ENCODE data around the gene SLC11A1. TPM values are rescaled to one million over a fixed set of nuclear protein-coding genes. Genes with fewer than 3 reads are reported as not detected.

Gene SLC11A1
- total RNA-seq, 1 donor = 0.43 TPM

DNA sequence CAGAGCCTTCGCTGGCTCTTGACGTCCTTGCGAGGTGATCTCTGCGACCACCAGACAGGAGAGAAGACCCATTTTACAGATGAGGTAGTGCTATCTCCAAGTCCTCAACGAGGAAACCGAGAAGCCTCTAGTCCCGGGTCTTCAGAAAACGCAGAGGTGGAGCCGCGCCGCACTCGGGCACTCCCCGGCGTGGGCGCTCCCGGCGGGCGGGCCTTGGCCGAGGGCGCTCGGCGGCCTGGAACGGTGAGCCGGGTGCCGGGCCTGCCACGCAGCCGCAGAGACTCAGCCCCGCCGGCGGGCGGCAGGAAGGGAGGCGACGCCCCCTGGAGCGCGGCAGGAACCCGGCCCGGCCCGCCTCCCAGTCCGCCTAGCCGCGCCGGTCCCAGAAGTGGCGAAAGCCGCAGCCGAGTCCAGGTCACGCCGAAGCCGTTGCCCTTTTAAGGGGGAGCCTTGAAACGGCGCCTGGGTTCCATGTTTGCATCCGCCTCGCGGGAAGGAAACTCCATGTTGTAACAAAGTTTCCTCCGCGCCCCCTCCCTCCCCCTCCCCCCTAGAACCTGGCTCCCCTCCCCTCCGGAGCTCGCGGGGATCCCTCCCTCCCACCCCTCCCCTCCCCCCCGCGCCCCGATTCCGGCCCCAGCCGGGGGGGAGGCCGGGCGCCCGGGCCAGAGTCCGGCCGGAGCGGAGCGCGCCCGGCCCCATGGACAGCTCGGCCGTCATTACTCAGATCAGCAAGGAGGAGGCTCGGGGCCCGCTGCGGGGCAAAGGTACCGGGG, 17.5 kb downstream of the SLC11A1 start, which contains the start of gene CTDSP1:
TSS of gene CTDSP1 (plus strand) at position 478 of the 776 bp plus-strand sequence. CDS start at position 701, 223 bp downstream.
- TF ChIP-seq, protein P1, sequence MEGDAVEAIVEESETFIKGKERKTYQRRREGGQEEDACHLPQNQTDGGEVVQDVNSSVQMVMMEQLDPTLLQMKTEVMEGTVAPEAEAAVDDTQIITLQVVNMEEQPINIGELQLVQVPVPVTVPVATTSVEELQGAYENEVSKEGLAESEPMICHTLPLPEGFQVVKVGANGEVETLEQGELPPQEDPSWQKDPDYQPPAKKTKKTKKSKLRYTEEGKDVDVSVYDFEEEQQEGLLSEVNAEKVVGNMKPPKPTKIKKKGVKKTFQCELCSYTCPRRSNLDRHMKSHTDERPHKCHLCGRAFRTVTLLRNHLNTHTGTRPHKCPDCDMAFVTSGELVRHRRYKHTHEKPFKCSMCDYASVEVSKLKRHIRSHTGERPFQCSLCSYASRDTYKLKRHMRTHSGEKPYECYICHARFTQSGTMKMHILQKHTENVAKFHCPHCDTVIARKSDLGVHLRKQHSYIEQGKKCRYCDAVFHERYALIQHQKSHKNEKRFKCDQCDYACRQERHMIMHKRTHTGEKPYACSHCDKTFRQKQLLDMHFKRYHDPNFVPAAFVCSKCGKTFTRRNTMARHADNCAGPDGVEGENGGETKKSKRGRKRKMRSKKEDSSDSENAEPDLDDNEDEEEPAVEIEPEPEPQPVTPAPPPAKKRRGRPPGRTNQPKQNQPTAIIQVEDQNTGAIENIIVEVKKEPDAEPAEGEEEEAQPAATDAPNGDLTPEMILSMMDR (IDR thresholded peaks at IDR 0.05; ENCODE audit: insufficient read depth, low read depth, low read length) = no peak
- DNase-seq (ENCODE audit: low read depth) = peak; percentile 98
- peak within 1 kb of the TSS; percentile 82 for H3K4me3 ChIP-seq (ENCODE audit: low read depth, low read length)

DNA sequence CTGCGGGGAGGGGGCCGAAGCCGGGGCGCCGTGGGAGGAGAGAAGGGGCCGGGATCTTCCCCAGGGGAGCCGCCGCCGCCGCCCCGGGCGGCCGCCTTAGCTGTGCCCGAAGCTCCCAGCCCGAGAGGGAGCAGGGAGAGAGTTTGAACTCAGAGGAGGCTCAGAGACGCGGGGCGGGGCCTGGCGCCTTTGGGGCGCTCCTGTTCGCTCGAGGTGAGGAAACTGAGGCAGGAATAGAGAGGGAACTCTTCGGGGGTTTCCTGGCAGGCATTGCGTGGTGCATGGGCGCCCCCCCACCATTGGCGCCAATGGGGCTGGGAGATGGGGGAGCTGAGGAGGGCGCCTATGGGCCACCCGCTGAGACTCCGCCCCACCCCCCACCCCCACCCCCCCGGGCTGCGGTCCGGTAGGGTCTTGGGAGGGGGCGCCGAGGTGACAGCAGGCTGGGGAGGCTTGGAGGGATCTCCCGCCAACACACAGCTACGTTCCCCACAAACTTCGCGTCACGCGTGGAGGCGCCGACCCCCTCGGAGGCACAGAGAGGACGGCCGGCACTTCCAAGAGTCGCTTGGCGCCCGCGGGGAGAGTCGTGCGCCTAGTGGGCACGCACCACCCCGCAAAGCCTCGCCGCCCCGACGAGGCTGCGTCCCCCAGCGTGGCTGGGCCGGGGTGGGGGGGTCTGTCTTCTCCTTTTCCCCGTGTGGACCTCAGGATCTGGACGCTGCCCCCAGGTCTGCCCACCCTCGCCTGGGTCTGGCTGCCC, 18.3 kb downstream of the SLC11A1 start:
- TF ChIP-seq, protein P1 (IDR thresholded peaks at IDR 0.05; ENCODE audit: insufficient read depth, low read depth, low read length) = no peak
- DNase-seq (ENCODE audit: low read depth) = peak; percentile 27
- peak overlapping the region; percentile 75 for H3K4me3 ChIP-seq (ENCODE audit: low read depth, low read length)

DNA sequence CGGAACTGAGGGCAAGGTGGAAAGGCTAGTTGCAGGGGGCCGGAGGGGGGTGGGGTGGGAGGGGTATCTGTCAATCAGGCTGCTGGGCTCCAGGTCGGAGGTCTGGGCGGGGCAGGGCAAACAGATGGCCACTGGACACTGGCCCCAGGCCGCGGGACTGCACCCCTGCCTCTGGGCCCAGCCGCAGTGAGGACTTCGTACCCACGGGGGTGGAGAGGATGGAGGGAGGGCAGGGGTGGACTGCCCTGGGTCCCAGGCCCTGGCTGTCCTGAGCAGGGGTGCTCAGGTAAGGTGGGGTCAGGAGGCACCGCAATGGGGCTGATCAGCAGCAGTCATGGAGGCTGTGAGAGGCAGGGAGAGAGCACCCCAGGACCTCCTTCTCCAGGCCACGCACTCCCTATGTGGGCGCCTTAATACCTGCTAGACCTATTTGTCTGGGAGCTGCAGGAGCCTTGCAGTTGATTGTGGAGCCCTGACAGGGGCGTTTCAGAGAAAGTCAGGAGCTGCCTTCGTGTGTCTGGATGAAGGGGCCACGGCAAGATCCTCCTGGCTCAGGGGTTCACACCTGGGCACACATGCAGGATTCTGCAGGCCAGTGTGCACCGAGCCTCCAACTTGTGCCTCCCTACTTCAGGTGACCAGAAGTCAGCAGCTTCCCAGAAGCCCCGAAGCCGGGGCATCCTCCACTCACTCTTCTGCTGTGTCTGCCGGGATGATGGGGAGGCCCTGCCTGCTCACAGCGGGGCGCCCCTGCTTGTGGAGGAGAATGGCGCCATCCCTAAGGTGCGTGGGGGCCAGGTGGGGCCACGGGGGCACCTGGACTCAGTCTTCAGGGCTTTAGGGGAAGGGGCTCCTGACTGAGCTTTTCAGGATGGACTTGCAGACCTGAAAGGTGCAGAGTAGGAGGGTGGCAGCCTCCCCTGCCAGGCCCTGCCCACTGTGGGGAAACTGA, 19.1 kb downstream of the SLC11A1 start:
- no peak for DNase-seq (ENCODE audit: low read depth)
- H3K4me3 ChIP-seq (ENCODE audit: low read depth, low read length) = peak overlapping the region; percentile 75
- TF ChIP-seq, protein P1 (IDR thresholded peaks at IDR 0.05; ENCODE audit: insufficient read depth, low read depth, low read length) = no peak

DNA sequence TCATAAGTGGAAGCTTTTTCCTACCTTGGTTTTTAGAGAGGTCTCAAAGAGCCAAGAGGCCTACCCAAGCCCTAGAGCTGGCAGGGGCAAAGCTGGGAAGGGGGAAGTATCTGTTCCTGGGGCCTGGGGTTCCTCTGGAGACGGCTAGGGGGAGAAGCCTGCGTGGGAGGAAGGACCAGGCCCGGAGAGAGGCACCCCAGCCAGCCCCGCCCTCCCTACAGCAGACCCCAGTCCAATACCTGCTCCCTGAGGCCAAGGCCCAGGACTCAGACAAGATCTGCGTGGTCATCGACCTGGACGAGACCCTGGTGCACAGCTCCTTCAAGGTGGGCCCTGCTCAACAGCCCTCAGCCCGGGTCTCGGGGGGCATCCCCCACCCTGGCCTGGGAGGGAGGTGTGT, 19.8 kb downstream of the SLC11A1 start:
- no peak for DNase-seq (ENCODE audit: low read depth)
- TF ChIP-seq, protein P1 (IDR thresholded peaks at IDR 0.05; ENCODE audit: insufficient read depth, low read depth, low read length) = no peak
- peak overlapping the region; percentile 75 for H3K4me3 ChIP-seq (ENCODE audit: low read depth, low read length)

DNA sequence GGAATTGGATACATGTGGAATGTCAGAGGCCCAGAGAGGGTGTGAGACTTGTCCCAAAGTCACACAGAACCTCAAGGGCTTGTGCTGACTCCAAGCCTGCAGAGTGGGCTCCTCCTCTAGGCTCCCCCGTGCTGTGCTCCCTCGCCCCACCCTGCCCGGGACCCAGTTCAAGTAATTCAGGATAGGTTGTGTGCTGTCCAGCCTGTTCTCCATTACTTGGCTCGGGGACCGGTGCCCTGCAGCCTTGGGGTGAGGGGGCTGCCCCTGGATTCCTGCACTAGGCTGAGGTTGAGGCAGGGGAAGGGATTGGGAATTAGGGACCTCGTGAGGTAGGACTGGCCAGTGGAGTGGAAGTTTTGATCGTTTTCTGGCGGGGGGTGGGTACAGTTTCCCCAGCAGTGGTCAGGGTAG, 20.4 kb downstream of the SLC11A1 start:
- H3K4me3 ChIP-seq (ENCODE audit: low read depth, low read length) = no peak overlapping the region
- no peak for DNase-seq (ENCODE audit: low read depth)
- TF ChIP-seq, protein P1 (IDR thresholded peaks at IDR 0.05; ENCODE audit: insufficient read depth, low read depth, low read length) = no peak

DNA sequence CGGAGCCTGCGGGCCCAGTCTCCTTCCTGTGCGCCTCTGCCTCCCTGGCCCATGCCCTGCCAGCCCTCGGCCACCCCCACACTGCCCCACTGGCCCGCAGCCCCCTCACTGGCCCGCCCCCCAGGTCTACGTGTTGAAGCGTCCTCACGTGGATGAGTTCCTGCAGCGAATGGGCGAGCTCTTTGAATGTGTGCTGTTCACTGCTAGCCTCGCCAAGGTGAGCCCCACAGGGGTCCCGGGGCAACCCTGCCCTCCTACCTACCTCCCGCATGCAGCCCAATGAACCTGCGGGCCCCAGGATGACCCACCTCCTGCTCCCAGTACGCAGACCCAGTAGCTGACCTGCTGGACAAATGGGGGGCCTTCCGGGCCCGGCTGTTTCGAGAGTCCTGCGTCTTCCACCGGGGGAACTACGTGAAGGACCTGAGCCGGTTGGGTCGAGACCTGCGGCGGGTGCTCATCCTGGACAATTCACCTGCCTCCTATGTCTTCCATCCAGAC, 20.9 kb downstream of the SLC11A1 start:
- H3K4me3 ChIP-seq (ENCODE audit: low read depth, low read length) = no peak overlapping the region
- TF ChIP-seq, protein P1 (IDR thresholded peaks at IDR 0.05; ENCODE audit: insufficient read depth, low read depth, low read length) = no peak
- DNase-seq (ENCODE audit: low read depth) = no peak
